Measurements from ENCODE around the gene GPC5.

GRCh38 chr13:92602560-92602959 lies 1204.1 kb downstream of the GPC5 start:
- TF ChIP-seq CTCF (IDR thresholded peaks at IDR 0.05): no peak
- TF ChIP-seq POLR2A (IDR thresholded peaks at IDR 0.05): no peak

Measured in uterus (tissue), 2 donors.